KMS-11 (cell line): ENCODE data around the gene INPP5A.

Source experiments
- H2AFZ ChIP-seq: fragments of 200-600 bp; sonication (generic); 2 replicates; pipeline ENCODE4 v1.6.1; 2016; ENCODE audit warnings: antibody characterized with exemption, mixed run types, low read depth
- H3K27ac ChIP-seq: fragments of 200-600 bp; sonication (generic); 2 replicates; pipeline ENCODE4 v1.6.1; 2016; ENCODE audit warnings: mild to moderate bottlenecking, mixed run types
- H3K27me3 ChIP-seq: fragments of 200-600 bp; sonication (generic); 2 replicates; pipeline ENCODE4 v1.6.1; 2017; ENCODE audit warnings: mild to moderate bottlenecking, low read depth, mixed run types, moderate library complexity; ENCODE audit not compliant: insufficient read depth
- H3K36me3 ChIP-seq: fragments of 200-600 bp; sonication (generic); 2 replicates; pipeline ENCODE4 v1.6.1; 2017; ENCODE audit warnings: mild to moderate bottlenecking, mixed run types; ENCODE audit not compliant: insufficient read depth
- H3K4me1 ChIP-seq: fragments of 200-600 bp; sonication (generic); 2 replicates; pipeline ENCODE4 v1.6.1; 2016; ENCODE audit warnings: mild to moderate bottlenecking, low read depth, mixed run types; ENCODE audit not compliant: poor library complexity, severe bottlenecking
- H3K4me2 ChIP-seq: fragments of 200-600 bp; sonication (generic); 2 replicates; pipeline ENCODE4 v1.7.0; 2016; ENCODE audit warnings: mild to moderate bottlenecking, mixed run types
- H3K4me3 ChIP-seq: fragments of 200-600 bp; sonication (generic); IDR thresholded peaks from 2 replicates; pipeline ENCODE4 v1.6.1; 2017; ENCODE audit warnings: low read depth, low read length, mixed read lengths; ENCODE audit not compliant: insufficient read depth
- H3K79me2 ChIP-seq: fragments of 200-600 bp; sonication (generic); 2 replicates; pipeline ENCODE4 v1.6.1; 2016; ENCODE audit warnings: low read depth, mixed run types; ENCODE audit not compliant: insufficient read depth
- H3K9ac ChIP-seq: fragments of 200-600 bp; sonication (generic); 2 replicates; pipeline ENCODE4 v1.6.1; 2016; ENCODE audit warnings: mild to moderate bottlenecking, mixed run types
- H4K20me1 ChIP-seq: fragments of 200-600 bp; sonication (generic); 2 replicates; pipeline ENCODE4 v1.6.1; 2016; ENCODE audit warnings: mild to moderate bottlenecking, mixed run types; ENCODE audit not compliant: insufficient read depth
- CTCF ChIP-seq: fragments of 200-600 bp; sonication (generic); conservative IDR thresholded peaks from 2 replicates; pipeline ENCODE4 v1.6.1; 2017; ENCODE audit warnings: low read depth, mild to moderate bottlenecking, antibody characterized with exemption, low read length, moderate library complexity, mixed read lengths

Gene INPP5A

GRCh38 chr10:132634241-132634946 is 96.8 kb downstream of the INPP5A start:
- no peaks in the 10 kb centered on the region for H4K20me1 ChIP-seq
- no peaks in the 10 kb centered on the region for H3K79me2 ChIP-seq
- no peak overlapping the region for H3K9ac ChIP-seq
- H3K4me1 ChIP-seq = peaks cover 5% of the 10 kb centered on the region
- no peaks in the 10 kb centered on the region for H3K27me3 ChIP-seq
- H3K4me2 ChIP-seq = no peak overlapping the region
- H2AFZ ChIP-seq = no peak overlapping the region
- TF ChIP-seq CTCF = no peak
- H3K4me3 ChIP-seq = no peak overlapping the region
- H3K27ac ChIP-seq = no peak overlapping the region
- no peaks in the 10 kb centered on the region for H3K36me3 ChIP-seq

GRCh38 chr10:132634947-132635271 is 97.3 kb downstream of the INPP5A start:
- Histone ChIP-seq H3K27ac (no peak overlapping the region), H3K9ac (no peak overlapping the region), H3K27me3 (no peaks in the 10 kb centered on the region), H3K79me2 (no peaks in the 10 kb centered on the region), H3K4me2 (no peak overlapping the region), H3K36me3 (no peaks in the 10 kb centered on the region), H2AFZ (no peak overlapping the region), H4K20me1 (no peaks in the 10 kb centered on the region), H3K4me3 (no peak overlapping the region), H3K4me1 (peaks cover 5% of the 10 kb centered on the region)
- TF ChIP-seq CTCF = no peak

- H3K79me2 ChIP-seq = no peaks in the 10 kb centered on the region
Observed at GRCh38 chr10:132636358-132636757, 98.8 kb downstream of the INPP5A start.

GRCh38 chr10:132637477-132638129 is 100.0 kb downstream of the INPP5A start:
- Histone ChIP-seq H3K79me2 (no peaks in the 10 kb centered on the region), H3K4me1 (peaks cover 5% of the 10 kb centered on the region), H3K27me3 (no peaks in the 10 kb centered on the region), H3K4me3 (no peak overlapping the region), H2AFZ (no peak overlapping the region), H4K20me1 (no peaks in the 10 kb centered on the region), H3K36me3 (no peaks in the 10 kb centered on the region), H3K9ac (no peak overlapping the region), H3K4me2 (peak overlapping the region; percentile 18; the same call in 1 of the 2 replicates), H3K27ac (no peak overlapping the region)
- peak; percentile 82 for TF ChIP-seq CTCF

More at GRCh38 chr10:132636358-132636757, 98.8 kb downstream of the INPP5A start:
- Histone ChIP-seq H4K20me1 (no peaks in the 10 kb centered on the region), H3K4me2 (no peak overlapping the region), H2AFZ (no peak overlapping the region), H3K9ac (no peak overlapping the region), H3K4me1 (peaks cover 5% of the 10 kb centered on the region), H3K27ac (no peak overlapping the region), H3K4me3 (no peak overlapping the region), H3K27me3 (no peaks in the 10 kb centered on the region), H3K36me3 (no peaks in the 10 kb centered on the region)
- no peak for TF ChIP-seq CTCF
